ENCODE measurements around the gene XXYLT1.

Gene XXYLT1

DNA sequence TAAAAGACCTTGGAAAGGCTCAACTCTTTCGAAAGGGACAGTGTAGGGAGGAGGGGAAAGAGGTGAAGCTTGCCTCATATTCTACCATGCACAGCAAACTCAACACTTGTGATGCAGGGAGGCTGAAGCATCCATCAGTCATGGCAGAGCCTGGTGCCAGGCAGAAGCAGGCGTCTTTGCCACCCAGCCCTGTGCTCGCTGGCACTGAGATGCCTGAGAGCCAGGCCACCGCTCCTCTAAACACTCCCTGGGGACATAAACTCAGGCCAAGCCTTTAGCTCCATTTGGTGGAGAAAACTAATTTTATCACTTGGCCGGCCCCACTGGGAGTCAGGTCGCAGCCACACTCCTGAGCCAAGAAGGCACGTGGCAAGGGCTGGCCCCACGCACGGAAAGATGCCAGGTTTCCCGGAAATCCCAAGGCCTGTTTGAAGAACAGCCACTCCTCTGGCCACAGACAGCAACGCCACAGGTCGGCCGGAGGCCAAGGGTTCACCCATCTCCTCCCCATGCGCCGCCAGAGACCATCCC, 30.7 kb downstream of the XXYLT1 start:
- Histone ChIP-seq H3K27me3 (ENCODE audit: low read length) (no peaks in the 10 kb centered on the region), H3K9me3 (ENCODE audit: insufficient read depth, low read length) (no peaks in the 10 kb centered on the region; the same call in 1 of the 2 replicates), H3K9me2 (replicated peaks; ENCODE audit: insufficient read depth, low read length) (no peaks in the 10 kb centered on the region), H2AFZ (ENCODE audit: low read depth, low read length, severe bottlenecking) (no peak overlapping the region), H3K9ac (ENCODE audit: low read length) (no peak overlapping the region), H4K20me1 (ENCODE audit: low read depth, low read length) (no peaks in the 10 kb centered on the region), H3K79me2 (ENCODE audit: insufficient read depth, low read length) (no peaks in the 10 kb centered on the region), H3F3A (ENCODE audit: insufficient read depth) (no peaks in the 10 kb centered on the region), H3K4me3 (ENCODE audit: insufficient read depth, low read length, poor library complexity, severe bottlenecking) (no peak overlapping the region), H3K36me3 (ENCODE audit: low read length) (no peaks in the 10 kb centered on the region), H3K4me2 (ENCODE audit: low read depth, low read length, poor library complexity, severe bottlenecking) (no peak overlapping the region), H3K27ac (ENCODE audit: low read depth, low read length) (no peak overlapping the region)
- no peak for TF ChIP-seq EZH2phosphoT487 (conservative IDR thresholded peaks at IDR 0.05; ENCODE audit: low read length)
- TF ChIP-seq, protein P1, sequence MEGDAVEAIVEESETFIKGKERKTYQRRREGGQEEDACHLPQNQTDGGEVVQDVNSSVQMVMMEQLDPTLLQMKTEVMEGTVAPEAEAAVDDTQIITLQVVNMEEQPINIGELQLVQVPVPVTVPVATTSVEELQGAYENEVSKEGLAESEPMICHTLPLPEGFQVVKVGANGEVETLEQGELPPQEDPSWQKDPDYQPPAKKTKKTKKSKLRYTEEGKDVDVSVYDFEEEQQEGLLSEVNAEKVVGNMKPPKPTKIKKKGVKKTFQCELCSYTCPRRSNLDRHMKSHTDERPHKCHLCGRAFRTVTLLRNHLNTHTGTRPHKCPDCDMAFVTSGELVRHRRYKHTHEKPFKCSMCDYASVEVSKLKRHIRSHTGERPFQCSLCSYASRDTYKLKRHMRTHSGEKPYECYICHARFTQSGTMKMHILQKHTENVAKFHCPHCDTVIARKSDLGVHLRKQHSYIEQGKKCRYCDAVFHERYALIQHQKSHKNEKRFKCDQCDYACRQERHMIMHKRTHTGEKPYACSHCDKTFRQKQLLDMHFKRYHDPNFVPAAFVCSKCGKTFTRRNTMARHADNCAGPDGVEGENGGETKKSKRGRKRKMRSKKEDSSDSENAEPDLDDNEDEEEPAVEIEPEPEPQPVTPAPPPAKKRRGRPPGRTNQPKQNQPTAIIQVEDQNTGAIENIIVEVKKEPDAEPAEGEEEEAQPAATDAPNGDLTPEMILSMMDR (IDR thresholded peaks at IDR 0.05; ENCODE audit: insufficient read depth, low read length, poor library complexity, severe bottlenecking) = no peak

DNA sequence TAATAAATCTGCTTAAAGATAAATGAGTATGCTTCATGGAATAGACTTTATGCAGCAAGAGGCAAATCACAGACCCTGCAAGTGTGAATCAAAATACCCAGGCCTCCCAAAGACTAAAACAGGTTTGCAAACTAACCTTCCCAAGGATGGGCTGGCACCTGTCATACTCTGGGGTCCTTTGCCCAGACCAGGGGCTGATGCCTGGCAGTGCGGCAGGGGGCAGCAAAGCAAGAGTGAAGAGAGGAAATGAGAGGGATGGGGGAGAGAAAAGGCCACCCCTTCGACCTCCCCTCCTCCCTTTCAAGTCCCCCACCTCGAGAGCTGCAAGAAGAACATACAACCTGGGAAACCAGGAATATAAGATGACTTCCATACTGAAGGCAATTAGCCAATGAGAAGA, 31.8 kb downstream of the XXYLT1 start:
- H3K79me2 ChIP-seq (ENCODE audit: insufficient read depth, low read length) = no peaks in the 10 kb centered on the region
- H3K27ac ChIP-seq (ENCODE audit: low read depth, low read length) = no peak overlapping the region
- H3K4me2 ChIP-seq (ENCODE audit: low read depth, low read length, poor library complexity, severe bottlenecking) = no peak overlapping the region
- H3F3A ChIP-seq (ENCODE audit: insufficient read depth) = no peaks in the 10 kb centered on the region
- no peak overlapping the region for H3K9ac ChIP-seq (ENCODE audit: low read length)
- no peak overlapping the region for H2AFZ ChIP-seq (ENCODE audit: low read depth, low read length, severe bottlenecking)
- TF ChIP-seq EZH2phosphoT487 (conservative IDR thresholded peaks at IDR 0.05; ENCODE audit: low read length) = no peak
- TF ChIP-seq, protein P1 (IDR thresholded peaks at IDR 0.05; ENCODE audit: insufficient read depth, low read length, poor library complexity, severe bottlenecking) = no peak
- no peaks in the 10 kb centered on the region for H3K36me3 ChIP-seq (ENCODE audit: low read length)
- no peaks in the 10 kb centered on the region for H3K9me2 ChIP-seq (replicated peaks; ENCODE audit: insufficient read depth, low read length)
- no peaks in the 10 kb centered on the region for H3K27me3 ChIP-seq (ENCODE audit: low read length)
- H3K4me3 ChIP-seq (ENCODE audit: insufficient read depth, low read length, poor library complexity, severe bottlenecking) = no peak overlapping the region
- no peaks in the 10 kb centered on the region for H4K20me1 ChIP-seq (ENCODE audit: low read depth, low read length)
- no peaks in the 10 kb centered on the region; the same call in 1 of the 2 replicates for H3K9me3 ChIP-seq (ENCODE audit: insufficient read depth, low read length)

DNA sequence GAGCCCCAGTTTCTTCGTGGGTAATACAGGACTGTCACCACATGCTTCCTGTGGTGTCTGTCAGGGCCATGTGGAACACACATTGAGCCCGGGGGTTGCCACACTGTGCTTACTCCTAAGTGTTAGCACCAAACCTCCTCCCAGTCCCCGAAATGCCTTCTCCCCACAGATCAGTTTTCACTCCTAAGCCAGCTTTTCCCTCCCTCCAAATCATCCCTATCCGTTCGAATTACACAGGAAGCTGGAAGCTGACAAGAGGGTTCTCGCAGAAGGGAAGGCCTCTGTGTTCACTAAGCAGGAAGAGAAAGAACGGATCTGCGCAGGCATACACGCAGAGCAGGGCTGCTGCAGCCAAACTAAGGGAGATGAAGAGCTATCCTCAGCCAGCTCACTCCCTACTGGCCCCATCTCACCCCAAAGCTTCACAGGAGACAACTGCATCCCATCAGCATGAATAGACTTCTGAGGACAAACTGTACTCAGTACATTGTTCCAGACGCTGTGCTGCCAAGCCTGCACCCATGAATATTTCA, 32.3 kb downstream of the XXYLT1 start:
- no peak overlapping the region for H3K9ac ChIP-seq (ENCODE audit: low read length)
- H3K4me2 ChIP-seq (ENCODE audit: low read depth, low read length, poor library complexity, severe bottlenecking) = no peak overlapping the region
- TF ChIP-seq, protein P1 (IDR thresholded peaks at IDR 0.05; ENCODE audit: insufficient read depth, low read length, poor library complexity, severe bottlenecking) = no peak
- no peak for TF ChIP-seq EZH2phosphoT487 (conservative IDR thresholded peaks at IDR 0.05; ENCODE audit: low read length)
- H3K27ac ChIP-seq (ENCODE audit: low read depth, low read length) = no peak overlapping the region
- H3F3A ChIP-seq (ENCODE audit: insufficient read depth) = no peaks in the 10 kb centered on the region
- no peaks in the 10 kb centered on the region for H4K20me1 ChIP-seq (ENCODE audit: low read depth, low read length)
- no peaks in the 10 kb centered on the region for H3K79me2 ChIP-seq (ENCODE audit: insufficient read depth, low read length)
- no peaks in the 10 kb centered on the region for H3K9me2 ChIP-seq (replicated peaks; ENCODE audit: insufficient read depth, low read length)
- H3K36me3 ChIP-seq (ENCODE audit: low read length) = no peaks in the 10 kb centered on the region
- H3K4me3 ChIP-seq (ENCODE audit: insufficient read depth, low read length, poor library complexity, severe bottlenecking) = no peak overlapping the region
- no peaks in the 10 kb centered on the region; the same call in 1 of the 2 replicates for H3K9me3 ChIP-seq (ENCODE audit: insufficient read depth, low read length)
- no peaks in the 10 kb centered on the region for H3K27me3 ChIP-seq (ENCODE audit: low read length)
- H2AFZ ChIP-seq (ENCODE audit: low read depth, low read length, severe bottlenecking) = no peak overlapping the region

All from SU-DHL-6 (cell line).